GM12801 (cell line): ENCODE measurements around the gene ZNF366.

Experiments
- CTCF ChIP-seq: IDR thresholded peaks from one replicate; pipeline ENCODE4 v1.5.1; 2011; ENCODE audit warnings: control low read depth; ENCODE audit not compliant: insufficient read length; ENCODE audit errors: extremely low read depth

ZNF366 gene

DNA sequence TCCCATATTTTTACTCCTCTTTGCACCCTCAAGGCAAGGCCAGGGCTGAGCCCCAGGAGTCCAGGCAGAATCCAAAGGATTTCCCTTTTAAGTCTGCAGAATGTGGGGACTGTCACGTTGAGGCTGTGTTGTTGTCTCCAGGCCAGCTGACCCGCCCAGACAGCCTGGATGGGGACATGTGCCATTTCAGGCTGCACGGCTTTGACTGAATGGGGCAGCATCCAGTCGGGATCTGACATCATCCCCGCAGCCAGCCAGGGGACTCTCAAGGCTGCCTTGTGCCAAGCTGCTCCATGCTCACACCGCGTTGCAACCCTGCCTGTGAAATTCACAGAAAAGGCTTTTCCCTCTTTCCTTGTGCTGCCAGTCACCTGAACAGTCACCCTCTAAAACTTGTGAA, 2.2 kb upstream of the ZNF366 start:
- TF ChIP-seq CTCF = no peak

DNA sequence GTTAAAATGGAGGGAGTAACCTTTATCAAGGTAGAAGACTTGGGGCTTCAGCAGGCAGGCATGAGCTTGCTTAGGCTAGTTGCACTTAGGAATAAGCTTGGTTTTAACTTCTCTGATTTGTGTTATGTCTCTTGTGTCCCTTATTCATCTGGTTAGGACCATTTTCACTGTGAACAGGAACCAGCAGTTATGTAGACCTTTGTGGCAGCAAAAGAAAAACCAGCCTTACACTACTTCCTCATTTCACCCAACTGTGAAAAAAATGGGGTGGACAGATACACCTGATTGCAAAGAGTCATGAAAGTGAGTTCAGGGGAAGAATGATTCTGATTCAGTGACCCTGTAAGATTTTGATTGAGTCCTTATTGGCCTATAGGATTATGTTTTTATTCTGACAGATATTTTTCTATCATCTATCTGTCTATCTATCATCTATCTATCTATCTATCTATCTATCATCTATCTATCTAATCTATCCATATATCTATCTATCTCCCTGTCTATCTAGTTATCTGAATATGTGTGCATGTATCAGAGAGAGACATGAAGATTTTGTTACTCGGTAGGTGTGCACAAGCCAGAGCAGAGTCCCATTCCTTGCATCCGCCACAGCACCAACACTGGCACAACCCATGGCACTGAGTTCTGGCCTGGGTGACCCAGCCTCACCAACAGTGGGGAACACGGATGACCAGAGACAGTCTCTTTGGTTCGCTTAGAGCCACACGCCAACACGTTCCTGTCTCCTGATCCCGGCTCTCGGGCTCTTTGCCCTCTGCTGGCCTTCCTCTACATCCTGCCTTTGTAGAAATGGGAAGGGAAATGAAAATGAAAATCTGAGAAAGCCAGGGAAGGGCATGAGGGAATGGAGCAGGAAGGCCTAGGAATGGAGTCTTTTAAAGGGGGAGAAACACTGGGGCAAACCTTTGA, 1.3 kb upstream of the ZNF366 start:
- no peak for TF ChIP-seq CTCF

DNA sequence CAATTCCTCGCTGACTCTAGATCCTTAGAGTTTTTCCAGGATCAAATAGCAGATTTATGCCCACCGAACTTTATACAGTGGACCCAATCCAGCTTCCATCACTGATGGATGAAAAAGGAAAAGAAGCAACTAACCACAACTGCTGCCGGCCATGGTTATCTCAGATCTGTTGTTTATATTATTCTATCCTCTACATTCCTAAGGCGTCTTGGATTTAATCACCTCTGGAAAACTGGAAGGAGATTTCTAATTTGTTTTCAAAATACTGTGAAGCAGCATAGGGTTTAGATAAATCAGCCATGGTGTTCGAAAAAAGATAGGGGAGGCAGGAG, 663 bp upstream of the ZNF366 start:
- no peak for TF ChIP-seq CTCF

DNA sequence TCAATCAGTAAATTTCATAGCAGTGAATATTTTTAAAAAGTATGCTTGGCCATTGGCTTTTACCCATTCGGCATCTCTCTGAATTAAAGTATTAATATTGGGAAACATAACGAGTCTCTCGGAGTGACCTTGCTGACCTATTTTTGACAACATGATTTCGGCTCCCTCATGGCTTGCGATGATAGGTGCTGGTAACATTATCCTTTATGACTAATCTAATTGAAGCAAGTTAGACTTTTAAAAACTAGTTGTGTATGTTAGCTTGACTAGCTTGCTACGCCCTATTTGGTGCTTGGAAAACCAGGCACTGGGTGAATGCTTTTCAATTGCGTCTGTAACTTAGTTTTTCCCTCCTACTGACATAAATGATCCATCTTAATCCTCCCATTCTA, 1.1 kb downstream of the ZNF366 start:
- TF ChIP-seq CTCF = no peak

GRCh38 chr5:72505539-72506157, 1.6 kb downstream of the ZNF366 start:
- no peak for TF ChIP-seq CTCF

- no peak for TF ChIP-seq CTCF
Measured at GRCh38 chr5:72505016-72505415, 2.2 kb downstream of the ZNF366 start.

GRCh38 chr5:72503888-72504491, 3.2 kb downstream of the ZNF366 start:
- TF ChIP-seq CTCF = no peak
